IMR-90 (cell line): ENCODE data around the gene MFN1. TPM values are rescaled to one million over a fixed set of nuclear protein-coding genes. Genes with fewer than 3 reads are reported as not detected.

ENCODE experiments used
- ATAC-seq: fragments of 200-7000 bp; cut with Tn5 transposase; 2 replicates; pipeline ENCODE4 v1.9.1; 2020; ENCODE audit warnings: low read depth, mild to moderate bottlenecking, moderate library complexity
- BruUV-seq: library from RNA; stranded (reverse); fragments of 400-500 nt; replicated peaks from 2 replicates; lab custom pipeline; 2021; lab: Mats Ljungman, UMichigan
- CTCF ChIA-PET: fragments of 300-600 bp; formaldehyde crosslinking; extraction: SDS; loops from one replicate; lab custom pipeline; 2021; ENCODE audit warnings: antibody characterized with exemption; lab: Yijun Ruan, JAX
- POLR2A ChIA-PET: fragments of 300-600 bp; sonication (Branson Sonifier 250); formaldehyde crosslinking; loops from one replicate; lab custom pipeline; 2022; ENCODE audit warnings: antibody characterized with exemption; ENCODE audit not compliant: unreplicated experiment; lab: Charles Lee
- DNase-seq: peaks from one replicate; pipeline ENCODE4 v3.0.0; 2013
- H2AFZ ChIP-seq: replicated peaks from 2 replicates; pipeline ENCODE3; 2013; ENCODE audit warnings: low read length, mild to moderate bottlenecking; ENCODE audit not compliant: poor library complexity
- H2AK5ac ChIP-seq: 2 replicates; pipeline ENCODE4 v1.6.1; 2013; ENCODE audit warnings: low read depth, low read length, inconsistent platforms
- H2AK9ac ChIP-seq: replicated peaks from 2 replicates; pipeline ENCODE3; 2013; ENCODE audit warnings: mild to moderate bottlenecking, low read depth, low read length, moderate library complexity; ENCODE audit not compliant: poor library complexity
- H2BK120ac ChIP-seq: 2 replicates; pipeline ENCODE4 v1.6.1; 2013; ENCODE audit warnings: low read depth, low read length, inconsistent platforms
- H2BK15ac ChIP-seq: 3 replicates; pipeline ENCODE4 v1.6.1; 2013; ENCODE audit warnings: low read depth, low read length, inconsistent platforms
- H2BK20ac ChIP-seq: 2 replicates; pipeline ENCODE4 v1.6.1; 2013; ENCODE audit warnings: low read depth, mild to moderate bottlenecking, inconsistent platforms, low read length, moderate library complexity
- H2BK5ac ChIP-seq: 2 replicates; pipeline ENCODE4 v1.6.1; 2013; ENCODE audit warnings: mild to moderate bottlenecking, low read depth, low read length, inconsistent platforms; ENCODE audit not compliant: poor library complexity, severe bottlenecking
- H3K14ac ChIP-seq: replicated peaks from 2 replicates; pipeline ENCODE4 v1.6.1; 2013; ENCODE audit warnings: low read depth, low read length, inconsistent platforms
- H3K18ac ChIP-seq: 2 replicates; pipeline ENCODE4 v1.6.1; 2013; ENCODE audit warnings: low read depth, low read length, control low read depth
- H3K23ac ChIP-seq: 2 replicates; pipeline ENCODE4 v1.6.1; 2013; ENCODE audit warnings: low read depth, low read length, inconsistent platforms
- H3K27ac ChIP-seq: 2 replicates; pipeline ENCODE4 v1.5.1; 2013; ENCODE audit warnings: mild to moderate bottlenecking, control low read depth, low read length; ENCODE audit not compliant: insufficient read depth
- H3K27me3 ChIP-seq: 2 replicates; pipeline ENCODE4 v1.6.1; 2013; ENCODE audit warnings: low read length; ENCODE audit not compliant: control insufficient read depth, insufficient read depth
- H3K36me3 ChIP-seq: 2 replicates; pipeline ENCODE4 v1.6.1; 2013; ENCODE audit warnings: low read length, mixed read lengths; ENCODE audit not compliant: control insufficient read depth, insufficient read depth
- H3K4ac ChIP-seq: 2 replicates; pipeline ENCODE4 v1.6.1; 2013; ENCODE audit warnings: low read depth, low read length, inconsistent platforms
- H3K4me1 ChIP-seq: 2 replicates; pipeline ENCODE4 v1.6.1; 2013; ENCODE audit warnings: low read length, mixed read lengths; ENCODE audit not compliant: control insufficient read depth, insufficient read depth
- H3K4me2 ChIP-seq: 2 replicates; pipeline ENCODE4 v1.6.1; 2013; ENCODE audit warnings: low read depth, mild to moderate bottlenecking, control low read depth, low read length, moderate library complexity
- H3K4me3 ChIP-seq: 2 replicates; pipeline ENCODE4 v1.5.1; 2013; ENCODE audit warnings: low read depth, mild to moderate bottlenecking, control low read depth, low read length, moderate library complexity; ENCODE audit not compliant: insufficient read depth
- H3K56ac ChIP-seq: 2 replicates; pipeline ENCODE4 v1.6.1; 2013; ENCODE audit warnings: low read length, inconsistent platforms; ENCODE audit not compliant: insufficient read depth; ENCODE audit errors: extremely low read depth
- H3K79me1 ChIP-seq, 2 experiments: 2 replicates each; pipeline ENCODE4 v1.6.1; 2013; ENCODE audit warnings: low read length in 2 of 2, inconsistent platforms in 1 of 2, low read depth in 1 of 2
- H3K9ac ChIP-seq: 2 replicates; pipeline ENCODE4 v1.6.1; 2013; ENCODE audit warnings: low read depth, low read length, control low read depth
- H3K9me1 ChIP-seq: 2 replicates; pipeline ENCODE4 v1.6.1; 2013; ENCODE audit warnings: low read length, inconsistent platforms; ENCODE audit not compliant: insufficient read depth
- H3K9me3 ChIP-seq: 2 replicates; pipeline ENCODE4 v1.6.1; 2013; ENCODE audit warnings: low read length; ENCODE audit not compliant: control insufficient read depth, insufficient read depth
- H4K20me1 ChIP-seq: 2 replicates; pipeline ENCODE4 v1.6.1; 2013; ENCODE audit warnings: low read length, inconsistent platforms; ENCODE audit not compliant: insufficient read depth
- H4K5ac ChIP-seq: 2 replicates; pipeline ENCODE4 v1.6.1; 2013; ENCODE audit warnings: mild to moderate bottlenecking, low read depth, low read length, control low read depth
- H4K8ac ChIP-seq, 2 experiments: 2 replicates each; pipeline ENCODE4 v1.6.1; 2013; ENCODE audit warnings: low read depth in 2 of 2, low read length in 2 of 2, control low read depth in 1 of 2, inconsistent platforms in 1 of 2
- H4K91ac ChIP-seq: 2 replicates; pipeline ENCODE4 v1.6.1; 2013; ENCODE audit warnings: low read depth, low read length, inconsistent platforms; ENCODE audit not compliant: insufficient read depth
- BHLHE40 ChIP-seq: fragments of 150-350 bp; IDR thresholded peaks from 2 replicates; pipeline ENCODE4 v1.6.1; 2016; ENCODE audit warnings: mild to moderate bottlenecking, low read depth, low read length
- CEBPB ChIP-seq: IDR thresholded peaks from 2 replicates; pipeline ENCODE4 v1.6.1; 2012; ENCODE audit warnings: low read depth, low read length, improper control_type of control experiment
- CHD1 ChIP-seq: IDR thresholded peaks from 2 replicates; pipeline ENCODE4 v1.6.1; 2012; ENCODE audit warnings: low read depth, low read length, improper control_type of control experiment
- CTCF ChIP-seq: conservative IDR thresholded peaks from 2 replicates; pipeline ENCODE4 v1.5.1; 2012; ENCODE audit warnings: mild to moderate bottlenecking, low read depth, low read length, improper control_type of control experiment
- FOS ChIP-seq: fragments of 150-350 bp; IDR thresholded peaks from 2 replicates; pipeline ENCODE4 v1.6.1; 2016; ENCODE audit warnings: low read depth, low read length
- MAFK ChIP-seq: IDR thresholded peaks from 2 replicates; pipeline ENCODE4 v1.6.1; 2012; ENCODE audit warnings: low read depth, low read length, improper control_type of control experiment
- MAZ ChIP-seq: IDR thresholded peaks from 2 replicates; pipeline ENCODE4 v1.6.1; 2012; ENCODE audit warnings: low read depth, mild to moderate bottlenecking, low read length, improper control_type of control experiment, moderate library complexity, borderline replicate concordance
- MXI1 ChIP-seq: IDR thresholded peaks from 2 replicates; pipeline ENCODE4 v1.6.1; 2012; ENCODE audit warnings: low read depth, mild to moderate bottlenecking, low read length, moderate library complexity, borderline replicate concordance
- NFE2L2 ChIP-seq: fragments of 150-350 bp; IDR thresholded peaks from 2 replicates; pipeline ENCODE4 v1.6.1; 2016; ENCODE audit warnings: low read depth, mild to moderate bottlenecking, low read length
- POLR2A ChIP-seq: IDR thresholded peaks from 2 replicates; pipeline ENCODE4 v1.6.1; 2012; ENCODE audit warnings: mild to moderate bottlenecking, low read depth, low read length
- RAD21 ChIP-seq: IDR thresholded peaks from 2 replicates; pipeline ENCODE4 v1.6.1; 2012; ENCODE audit warnings: low read length, improper control_type of control experiment
- RCOR1 ChIP-seq: IDR thresholded peaks from 2 replicates; pipeline ENCODE4 v1.6.1; 2012; ENCODE audit warnings: mild to moderate bottlenecking, low read length, improper control_type of control experiment; ENCODE audit not compliant: insufficient replicate concordance
- RFX5 ChIP-seq: IDR thresholded peaks from 2 replicates; pipeline ENCODE4 v1.8.0; 2012; ENCODE audit warnings: low read depth, mild to moderate bottlenecking, low read length, moderate library complexity
- SMC3 ChIP-seq: fragments of 150-350 bp; IDR thresholded peaks from 2 replicates; pipeline ENCODE4 v1.6.1; 2016; ENCODE audit warnings: low read depth, mild to moderate bottlenecking, antibody characterized with exemption, low read length, moderate library complexity
- WGBS, 2 experiments: methylation state at CpG; one replicate each; pipeline versions ENCODE4 v1.1.5 to v1.1.7; 2013; ENCODE audit warnings: missing lambda C conversion rate in 2 of 2; ENCODE audit not compliant: insufficient read length in 1 of 2; ENCODE audit errors: extremely low coverage in 2 of 2; 5-methylcytosine and 5-hydroxymethylcytosine counted together
- dilution Hi-C: fragments of 300-500 bp; cut with HindIII; formaldehyde crosslinking; loops from one replicate; pipeline ENCODE4 v1.14.3; 2018; ENCODE audit warnings: low sequenced_read_pairs; ENCODE audit not compliant: unreplicated experiment
- in situ Hi-C: fragments of 300-500 bp; cut with MboI; formaldehyde crosslinking; loops from 3 replicates; pipeline ENCODE4 v1.14.3; 2019; ENCODE audit warnings: low sequenced_read_pairs, inconsistent platforms, mixed read lengths
- intact Hi-C: fragments of 100-400 bp; cut with micrococcal nuclease; formaldehyde crosslinking; loops from 2 replicates; pipeline ENCODE4 v1.10.0; 2022
- polyA plus RNA-seq, 3 experiments: library from polyadenylated mRNA; depleted of rRNA; stranded (reverse); fragments of >200 nt; gene quantifications; 2 replicates each; pipeline ENCODE4 v1.2.3, GENCODE V29; 2012; ENCODE audit warnings: low replicate concordance in 1 of 3
- total RNA-seq: library from RNA; depleted of rRNA; stranded (reverse); fragments of >200 nt; gene quantifications from 2 replicates; pipeline ENCODE4 v1.2.3, GENCODE V29; 2012
- TF ChIP-seq, protein P1 (sequence below): fragments of 150-350 bp; IDR thresholded peaks from 2 replicates; pipeline ENCODE4 v1.6.1; 2016; ENCODE audit warnings: low read depth, mild to moderate bottlenecking, low read length, moderate library complexity, borderline replicate concordance
- TF ChIP-seq, protein P2 (sequence below): fragments of 150-350 bp; IDR thresholded peaks from 2 replicates; pipeline ENCODE4 v1.6.1; 2017; ENCODE audit warnings: mild to moderate bottlenecking, antibody characterized with exemption, low read length, low read depth

Gene MFN1
- total and polyA plus RNA-seq, 2 of the 4 experiments (the other 2 are of a cell fraction) = 23.6 to 40.3 TPM

DNA sequence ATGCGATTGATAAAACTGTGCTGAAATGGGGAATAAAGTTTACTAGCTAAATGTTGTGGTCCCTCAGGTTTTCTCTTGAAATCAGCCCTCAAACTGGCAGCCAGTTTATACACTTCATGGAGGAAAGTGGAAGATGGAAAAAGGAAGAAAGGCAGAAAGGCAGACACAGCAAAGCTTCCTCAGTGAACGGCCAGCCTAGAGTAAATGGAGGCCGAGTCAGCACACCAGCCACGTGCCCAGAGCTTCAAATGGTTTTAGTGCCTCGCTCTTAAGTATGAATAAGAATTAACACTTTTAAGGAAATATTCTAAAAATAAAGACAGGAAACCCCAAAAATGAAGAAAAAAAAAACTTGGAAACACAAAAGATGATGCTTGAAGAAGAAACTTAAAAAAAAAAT, 55.5 kb downstream of the MFN1 start:
- Histone ChIP-seq H3K4me3 (no peak overlapping the region), H2BK20ac (no peak overlapping the region), H3K36me3 (peaks cover 27% of the 10 kb centered on the region), H3K4ac (no peak overlapping the region), H4K5ac (no peak overlapping the region), H3K56ac (no peak overlapping the region), H4K91ac (no peak overlapping the region), H2BK5ac (no peak overlapping the region), H2BK120ac (no peak overlapping the region), H2BK15ac (no peak overlapping the region), H3K79me1 (peaks cover 14 to 26% of the 10 kb centered on the region in 2 experiments), H3K18ac (no peak overlapping the region), H3K9me1 (0 out of 2 replicates have a peak, but pooled peaks cover 2% of the 10 kb centered on the region), H3K23ac (no peak overlapping the region), H4K8ac (no peak overlapping the region), H2AFZ (no peak overlapping the region), H2AK9ac (no peak overlapping the region), H3K27ac (no peak overlapping the region), H3K4me2 (no peak overlapping the region), H2AK5ac (no peak overlapping the region), H3K9ac (no peak overlapping the region), H3K27me3 (no peaks in the 10 kb centered on the region), H4K20me1 (no peaks in the 10 kb centered on the region), H3K14ac (no peak overlapping the region), H3K9me3 (no peaks in the 10 kb centered on the region), H3K4me1 (peaks cover 3% of the 10 kb centered on the region)
- CTCF ChIA-PET = interaction anchor here (0.6 to 0.7 kb wide), 2 partner anchors 46 to 155 kb away, joined by 3 read pairs; no protein-coding TSS in a partner anchor
- DNase-seq (no peak), ATAC-seq (no peak)
- in situ Hi-C loops (no loop called here), dilution Hi-C loops (no loop called here), intact Hi-C loops (no loop called here)
- no TSS peak for BruUV-seq
- TF ChIP-seq MXI1 (no peak), RAD21 (no peak), MAZ (no peak), CHD1 (no peak), POLR2A (no peak), RCOR1 (no peak), SMC3 (no peak), FOS (no peak), MAFK (no peak), BHLHE40 (no peak), RFX5 (no peak), NFE2L2 (no peak), CEBPB (no peak), CTCF (no peak)
- TF ChIP-seq, protein P1, sequence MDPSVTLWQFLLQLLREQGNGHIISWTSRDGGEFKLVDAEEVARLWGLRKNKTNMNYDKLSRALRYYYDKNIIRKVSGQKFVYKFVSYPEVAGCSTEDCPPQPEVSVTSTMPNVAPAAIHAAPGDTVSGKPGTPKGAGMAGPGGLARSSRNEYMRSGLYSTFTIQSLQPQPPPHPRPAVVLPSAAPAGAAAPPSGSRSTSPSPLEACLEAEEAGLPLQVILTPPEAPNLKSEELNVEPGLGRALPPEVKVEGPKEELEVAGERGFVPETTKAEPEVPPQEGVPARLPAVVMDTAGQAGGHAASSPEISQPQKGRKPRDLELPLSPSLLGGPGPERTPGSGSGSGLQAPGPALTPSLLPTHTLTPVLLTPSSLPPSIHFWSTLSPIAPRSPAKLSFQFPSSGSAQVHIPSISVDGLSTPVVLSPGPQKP = no peak
- TF ChIP-seq, protein P2, sequence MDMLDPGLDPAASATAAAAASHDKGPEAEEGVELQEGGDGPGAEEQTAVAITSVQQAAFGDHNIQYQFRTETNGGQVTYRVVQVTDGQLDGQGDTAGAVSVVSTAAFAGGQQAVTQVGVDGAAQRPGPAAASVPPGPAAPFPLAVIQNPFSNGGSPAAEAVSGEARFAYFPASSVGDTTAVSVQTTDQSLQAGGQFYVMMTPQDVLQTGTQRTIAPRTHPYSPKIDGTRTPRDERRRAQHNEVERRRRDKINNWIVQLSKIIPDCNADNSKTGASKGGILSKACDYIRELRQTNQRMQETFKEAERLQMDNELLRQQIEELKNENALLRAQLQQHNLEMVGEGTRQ = no peak
- POLR2A ChIA-PET = no interaction called here
- no CpG with 5 or more reads among the region's 5 CpGs for WGBS, 2 experiments
